Type B pancreatic cell (in vitro differentiated cells): ENCODE measurements around the gene TSSK2. TPM values are rescaled to one million over a fixed set of nuclear protein-coding genes. Genes with fewer than 3 reads are reported as not detected.
A peak's percentile ranks its signal among the peaks of the same experiment; 100 is the strongest.

Experiments used
- DNase-seq: peaks from one replicate; pipeline ENCODE4 v3.0.0; 2021; ENCODE audit warnings: mixed read lengths; ENCODE audit not compliant: unreplicated experiment; ENCODE audit errors: extremely low spot score
- H3K27ac Mint-ChIP-seq: 2 replicates; pipeline ENCODE4 v1.8.0; 2021; ENCODE audit warnings: mild to moderate bottlenecking, mixed read lengths
- H3K27me3 Mint-ChIP-seq: 2 replicates; pipeline ENCODE4 v1.8.0; 2021; ENCODE audit warnings: mixed read lengths
- H3K36me3 Mint-ChIP-seq: 2 replicates; pipeline ENCODE4 v1.8.0; 2021; ENCODE audit warnings: mixed read lengths
- H3K4me1 Mint-ChIP-seq: one replicate; pipeline ENCODE4 v1.8.0; 2021; ENCODE audit warnings: mixed read lengths; ENCODE audit not compliant: unreplicated experiment
- H3K4me3 Mint-ChIP-seq: 2 replicates; pipeline ENCODE4 v1.8.0; 2021; ENCODE audit warnings: mild to moderate bottlenecking, mixed read lengths
- H3K9me3 Mint-ChIP-seq: 2 replicates; pipeline ENCODE4 v1.8.0; 2021; ENCODE audit warnings: mixed read lengths
- CTCF ChIP-seq: fragments of 200-600 bp; sonication (generic); conservative IDR thresholded peaks from 2 replicates; pipeline ENCODE4 v1.5.0; 2021; ENCODE audit warnings: antibody characterized with exemption, mild to moderate bottlenecking
- total RNA-seq: library from RNA; stranded (reverse); gene quantifications from 2 replicates; pipeline ENCODE4 v1.2.1, GENCODE V29; 2021; ENCODE audit warnings: low replicate concordance

The TSSK2 gene
- total RNA-seq, 1 donor from 2014 or later, result not detected

GRCh38 chr22:19139974-19140373 lies 8.9 kb downstream of the TSSK2 start:
- no peak for TF ChIP-seq CTCF
- Mint-ChIP-seq H3K4me3 (no peak overlapping the region), H3K36me3 (peaks cover 18% of the 10 kb centered on the region), H3K27me3 (peaks cover 5% of the 10 kb centered on the region), H3K9me3 (no peaks in the 10 kb centered on the region), H3K4me1 (peaks cover 12% of the 10 kb centered on the region), H3K27ac (no peak overlapping the region)
- DNase-seq, result no peak

- no peak for DNase-seq
- no peaks in the 10 kb centered on the region for H3K9me3 Mint-ChIP-seq
Observed at GRCh38 chr22:19142394-19142793, 11.3 kb downstream of the TSSK2 start.

GRCh38 chr22:19143212-19143611 lies 12.1 kb downstream of the TSSK2 start:
- no peak overlapping the region for H3K27ac Mint-ChIP-seq
- H3K9me3 Mint-ChIP-seq, result no peaks in the 10 kb centered on the region
- H3K4me3 Mint-ChIP-seq, result peak overlapping the region; percentile 97
- H3K4me1 Mint-ChIP-seq, result peaks cover 12% of the 10 kb centered on the region
- TF ChIP-seq CTCF, result no peak
- DNase-seq, result no peak
- H3K27me3 Mint-ChIP-seq, result peaks cover 29% of the 10 kb centered on the region
- peaks cover 5% of the 10 kb centered on the region for H3K36me3 Mint-ChIP-seq

More at GRCh38 chr22:19142394-19142793, 11.3 kb downstream of the TSSK2 start:
- Mint-ChIP-seq H3K4me1 (peaks cover 12% of the 10 kb centered on the region), H3K36me3 (peaks cover 5% of the 10 kb centered on the region), H3K4me3 (peak overlapping the region; percentile 55), H3K27ac (no peak overlapping the region), H3K27me3 (peaks cover 21% of the 10 kb centered on the region)
- no peak for TF ChIP-seq CTCF

GRCh38 chr22:19143967-19144400 lies 12.9 kb downstream of the TSSK2 start:
- Mint-ChIP-seq H3K36me3 (peaks cover 5% of the 10 kb centered on the region), H3K9me3 (no peaks in the 10 kb centered on the region), H3K4me3 (peak overlapping the region; percentile 97), H3K27ac (peak overlapping the region; percentile 92), H3K27me3 (peaks cover 35% of the 10 kb centered on the region), H3K4me1 (peaks cover 12% of the 10 kb centered on the region)
- no peak for TF ChIP-seq CTCF
- DNase-seq, result no peak

GRCh38 chr22:19146215-19146968 lies 15.3 kb downstream of the TSSK2 start:
- no peak overlapping the region for H3K4me3 Mint-ChIP-seq
- no peak for DNase-seq
- peaks cover 16% of the 10 kb centered on the region for H3K4me1 Mint-ChIP-seq
- peaks cover 5% of the 10 kb centered on the region for H3K36me3 Mint-ChIP-seq
- TF ChIP-seq CTCF, result no peak
- peaks cover 46% of the 10 kb centered on the region for H3K27me3 Mint-ChIP-seq
- H3K9me3 Mint-ChIP-seq, result no peaks in the 10 kb centered on the region
- no peak overlapping the region for H3K27ac Mint-ChIP-seq
